HCEC 1CT (cell line): Measurements from ENCODE around the gene ROCK2.
"Not testable (repeated sequence)": the region's sequence is repeated elsewhere in the genome, so short reads cannot be mapped to it uniquely, and the experiment has no call there.

ENCODE experiments used
- DNase-seq: peaks from one replicate; pipeline ENCODE4 v3.0.0-alpha.2; 2017

Gene ROCK2

DNA sequence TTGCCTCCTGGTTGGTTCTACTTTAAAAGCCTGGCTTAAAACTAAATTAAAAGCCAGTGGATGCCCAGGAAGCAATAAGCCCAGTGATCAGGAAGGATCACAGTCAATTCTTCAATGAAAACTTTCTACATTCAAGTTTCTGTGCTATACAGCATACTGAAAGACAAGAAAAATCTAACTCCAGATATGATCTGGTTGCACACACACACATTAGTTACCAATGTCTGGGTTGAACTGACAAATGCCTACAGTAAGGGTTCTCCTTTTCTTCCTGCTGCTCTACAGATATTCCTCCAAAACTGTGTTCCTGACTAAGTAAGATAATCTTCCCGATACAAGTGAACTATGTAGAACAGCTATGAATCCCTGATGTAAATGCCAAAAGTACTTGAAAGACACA, 81.3 kb downstream of the ROCK2 start:
- no peak for DNase-seq

GRCh38 chr2:11262438-11262837, 82.0 kb downstream of the ROCK2 start:
- not testable (repeated sequence) for DNase-seq

GRCh38 chr2:11261564-11261963, 82.9 kb downstream of the ROCK2 start:
- DNase-seq, result not testable (repeated sequence)

DNA sequence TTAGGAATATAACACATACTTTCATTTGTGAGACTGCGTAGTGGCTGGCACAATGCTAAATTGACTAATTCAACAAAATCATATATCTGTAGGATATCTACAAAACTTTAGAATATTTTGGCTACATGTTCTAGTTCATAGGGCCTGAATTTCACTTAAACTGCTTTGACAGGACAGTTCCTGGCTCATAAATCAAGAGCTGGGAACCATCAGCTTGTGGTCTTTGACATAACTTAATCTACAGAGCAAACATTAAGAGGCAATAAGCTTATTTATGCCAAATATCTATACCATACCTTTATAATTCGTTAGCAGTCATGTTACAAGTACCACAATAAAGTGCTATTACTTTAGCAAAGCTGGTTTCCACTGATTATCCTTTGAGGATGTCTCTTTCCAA, 83.5 kb downstream of the ROCK2 start:
- DNase-seq, result no peak

DNA sequence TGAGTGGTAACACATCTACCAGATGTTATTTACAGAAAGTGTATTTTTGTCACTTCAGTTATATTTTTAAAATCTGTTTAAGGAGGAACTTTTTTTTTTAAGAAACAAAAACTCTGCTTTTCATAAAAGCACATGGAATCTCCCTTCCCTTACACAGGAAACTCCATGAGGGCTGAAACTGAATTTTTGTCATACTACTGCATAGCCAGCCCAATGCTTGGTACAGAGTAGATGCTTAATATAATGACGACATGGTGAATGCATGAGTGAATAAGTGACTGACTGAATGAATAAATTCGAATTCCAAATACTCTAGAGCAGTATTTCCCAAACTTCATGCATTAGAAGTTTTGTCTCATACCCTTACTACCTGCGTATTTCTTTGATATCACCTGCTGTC, 86.5 kb downstream of the ROCK2 start:
- no peak for DNase-seq

- DNase-seq, result no peak
Measured at GRCh38 chr2:11257078-11257477, 87.4 kb downstream of the ROCK2 start.

DNA sequence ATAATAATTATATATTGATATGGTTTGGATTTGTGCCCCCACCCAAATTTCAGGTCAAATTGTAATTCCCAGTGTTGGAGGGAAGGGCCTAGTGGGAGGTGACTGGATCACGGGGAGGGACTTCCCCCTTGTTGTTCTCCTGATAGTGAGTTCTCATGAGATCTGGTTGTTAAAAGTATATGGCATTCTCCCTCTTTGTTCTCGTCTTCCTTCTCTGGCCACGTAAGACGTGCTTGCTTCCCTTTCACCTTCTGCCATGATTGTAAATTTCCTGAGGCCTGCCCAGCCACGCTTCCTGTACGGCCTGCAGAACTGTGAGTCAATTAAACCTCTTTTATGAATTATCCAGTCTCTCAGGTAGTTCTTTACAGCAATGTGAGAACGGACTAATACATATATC, 88.3 kb downstream of the ROCK2 start:
- DNase-seq, result no peak

DNA sequence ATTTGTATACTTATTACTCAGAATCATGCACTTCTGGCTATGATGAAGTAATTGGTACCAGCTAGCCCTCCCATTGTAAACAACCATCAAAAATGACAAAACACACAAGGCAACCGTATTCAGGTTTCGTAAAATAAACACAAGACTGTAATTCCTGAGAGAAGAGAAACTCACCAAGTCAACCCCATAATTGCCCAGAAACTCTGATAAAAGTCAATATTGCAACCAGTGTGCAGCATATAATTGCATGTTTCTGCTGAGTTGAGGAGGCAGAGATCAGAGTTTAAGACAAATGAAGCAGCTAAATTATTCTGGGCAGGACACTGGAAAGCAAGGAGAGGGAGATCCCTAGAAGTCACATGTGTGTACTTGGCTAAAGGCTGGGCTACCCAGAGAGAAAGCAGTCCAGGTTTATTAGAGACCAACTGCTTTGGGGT, 90.3 kb downstream of the ROCK2 start:
- peak; percentile 51 for DNase-seq

DNA sequence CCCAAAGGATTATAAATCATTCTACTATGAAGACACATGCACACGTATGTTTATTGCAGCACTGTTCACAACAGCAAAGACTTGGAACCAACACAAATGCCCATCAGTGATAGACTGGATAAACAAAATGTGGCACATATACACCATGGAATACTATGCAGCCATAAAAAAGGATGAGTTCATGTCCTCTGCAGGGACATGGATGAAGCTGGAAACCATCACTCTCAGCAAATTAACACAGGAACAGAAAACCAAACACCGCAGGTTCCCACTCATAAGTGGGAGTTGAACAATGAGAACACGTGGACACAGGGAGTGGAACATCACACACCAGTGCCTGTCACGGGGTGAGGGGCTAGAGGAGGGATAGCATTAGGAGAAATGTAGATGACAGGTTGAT, 92.0 kb downstream of the ROCK2 start:
- DNase-seq, result not testable (repeated sequence)

- DNase-seq, result peak; percentile 8
Measured at GRCh38 chr2:11250400-11251196, 93.8 kb downstream of the ROCK2 start.

- no peak for DNase-seq
Measured at GRCh38 chr2:11245322-11245721, 99.1 kb downstream of the ROCK2 start.

DNA sequence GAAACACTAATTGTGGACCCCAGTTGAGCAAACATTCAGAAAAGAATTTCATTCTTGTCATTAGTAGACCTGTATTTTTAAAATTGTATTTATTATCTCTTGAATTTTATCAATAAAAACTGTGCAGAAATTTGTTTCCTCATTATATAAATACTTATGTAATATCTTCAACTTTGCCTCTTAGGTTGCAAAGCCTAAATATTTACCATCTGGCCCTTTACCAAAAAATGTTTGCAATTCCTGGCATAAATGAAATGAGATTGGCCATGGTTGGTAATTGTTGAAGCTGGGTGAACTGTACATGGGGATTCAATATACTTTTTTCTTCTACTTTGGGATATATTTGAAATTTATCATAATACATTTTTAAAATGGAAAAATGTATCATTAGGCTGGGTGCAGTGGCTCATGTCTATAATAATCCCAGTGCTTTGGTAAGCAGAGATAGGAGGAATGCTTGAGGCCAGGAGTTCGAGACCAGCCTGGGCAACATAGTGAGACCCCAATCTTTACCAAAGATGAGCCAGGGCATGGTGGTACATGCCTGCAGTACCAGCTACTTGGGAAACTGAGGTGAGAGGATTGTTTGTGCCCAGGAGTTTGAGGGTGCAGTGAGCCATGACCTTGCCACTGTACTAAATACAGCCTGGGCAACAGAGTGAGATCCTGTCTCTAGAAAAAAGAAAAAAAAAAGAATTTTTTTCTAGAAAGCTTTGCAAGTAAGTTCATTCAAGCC, 100.2 kb downstream of the ROCK2 start:
- DNase-seq, result no peak

DNA sequence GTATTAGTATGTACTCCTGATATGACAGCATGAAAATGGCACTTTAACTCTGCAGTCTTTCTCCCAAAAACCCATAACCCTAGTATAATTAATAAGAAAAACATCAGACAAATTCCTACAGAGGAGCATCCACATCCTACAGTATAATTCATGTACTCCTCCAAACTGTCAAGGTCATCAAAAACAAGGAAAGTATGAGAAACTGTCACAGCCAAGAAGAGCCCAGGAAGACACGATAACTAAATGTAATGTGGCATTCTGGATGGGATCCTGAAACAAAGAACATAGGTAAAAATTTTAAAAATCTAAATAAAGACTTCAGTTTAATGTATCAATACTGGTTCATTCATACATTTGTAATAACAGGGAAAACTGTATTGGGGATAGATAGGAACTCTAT, 100.9 kb downstream of the ROCK2 start:
- DNase-seq, result no peak

DNA sequence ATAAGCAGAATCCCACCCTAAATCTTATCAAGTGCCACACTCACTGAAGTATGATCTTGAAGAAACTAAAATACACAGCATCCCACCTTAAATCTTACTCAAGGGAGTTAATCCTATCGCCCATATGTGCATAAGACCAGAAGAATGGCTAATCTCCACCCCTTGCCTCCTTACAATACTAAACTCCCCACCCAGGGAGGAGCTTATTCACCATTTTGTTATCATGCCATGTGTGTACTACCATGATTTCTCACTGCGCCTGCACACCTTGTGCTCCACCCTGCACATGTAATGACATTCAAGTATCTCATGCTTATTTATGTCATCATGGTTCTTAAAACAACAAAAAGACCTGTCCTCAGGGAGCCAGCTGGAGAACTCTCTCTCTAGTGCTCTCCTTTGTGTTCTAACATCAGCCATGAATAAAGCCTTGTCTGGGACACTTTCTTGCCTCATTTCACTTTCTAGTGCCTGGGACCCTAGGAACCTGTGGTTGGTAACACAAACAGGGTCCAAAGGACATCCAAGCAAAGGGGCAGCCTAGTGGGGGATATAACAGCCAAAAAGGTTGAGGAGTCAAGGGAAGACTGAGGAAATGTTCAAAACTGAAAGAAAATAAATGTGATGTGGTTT, 101.8 kb downstream of the ROCK2 start:
- DNase-seq, result no peak

- DNase-seq, result no peak
Measured at GRCh38 chr2:11241412-11242203, 102.8 kb downstream of the ROCK2 start.

GRCh38 chr2:11239666-11240462, 104.6 kb downstream of the ROCK2 start:
- DNase-seq, result peak; percentile 24

DNA sequence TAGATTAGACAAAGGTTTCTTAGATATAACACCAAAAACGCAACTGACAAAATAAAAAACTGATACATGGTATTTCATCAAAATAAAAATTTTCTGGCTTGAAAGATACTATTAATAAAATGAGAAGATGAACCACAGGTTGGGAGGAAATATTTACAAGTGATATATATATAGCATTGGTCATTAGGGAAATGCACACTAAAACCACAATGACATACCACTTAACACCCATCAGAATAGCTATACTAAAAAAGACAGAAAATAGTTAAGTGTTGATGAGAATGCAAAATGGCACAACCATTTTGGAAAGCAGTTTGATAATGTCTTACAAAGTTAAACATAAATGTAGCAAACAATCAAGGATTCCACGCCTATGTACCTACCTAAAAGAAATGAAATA, 105.3 kb downstream of the ROCK2 start:
- DNase-seq, result no peak

DNA sequence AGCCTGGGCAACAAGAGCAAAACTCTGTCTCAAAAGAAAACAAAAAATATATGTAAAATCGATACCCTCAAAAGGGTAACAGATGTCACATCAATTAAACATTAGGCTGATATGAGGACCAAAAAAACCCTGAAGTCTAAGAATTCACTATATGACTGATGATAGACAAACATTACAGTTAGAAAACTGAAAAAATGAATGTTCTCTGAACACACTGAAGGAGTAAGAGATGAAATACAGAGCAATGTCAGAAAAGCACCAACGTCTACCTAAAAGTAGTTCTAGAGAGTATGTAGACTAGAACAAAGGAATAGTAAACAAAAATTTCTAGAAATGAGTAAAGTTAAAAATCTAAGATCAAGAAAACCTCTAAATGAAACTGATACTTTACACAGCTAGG, 107.3 kb downstream of the ROCK2 start:
- DNase-seq, result no peak

DNA sequence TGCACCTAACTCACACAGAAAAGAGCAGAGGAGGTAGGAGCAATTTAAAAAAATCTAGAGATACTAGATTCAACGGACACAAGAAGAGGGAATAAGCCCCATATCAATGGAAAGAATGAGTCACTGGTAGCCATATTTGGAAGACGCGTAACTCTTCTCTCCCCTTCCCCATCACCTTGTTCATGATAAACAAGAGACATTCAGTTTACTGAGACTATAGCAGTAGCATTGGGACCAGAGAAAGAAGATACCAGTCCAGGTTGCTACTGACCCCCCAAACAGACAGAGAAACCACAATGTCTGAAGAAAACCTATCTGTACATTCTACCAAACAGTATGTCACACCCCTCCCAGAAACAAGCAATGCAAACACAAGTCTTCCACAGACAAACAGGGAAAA, 108.1 kb downstream of the ROCK2 start:
- DNase-seq, result no peak

DNA sequence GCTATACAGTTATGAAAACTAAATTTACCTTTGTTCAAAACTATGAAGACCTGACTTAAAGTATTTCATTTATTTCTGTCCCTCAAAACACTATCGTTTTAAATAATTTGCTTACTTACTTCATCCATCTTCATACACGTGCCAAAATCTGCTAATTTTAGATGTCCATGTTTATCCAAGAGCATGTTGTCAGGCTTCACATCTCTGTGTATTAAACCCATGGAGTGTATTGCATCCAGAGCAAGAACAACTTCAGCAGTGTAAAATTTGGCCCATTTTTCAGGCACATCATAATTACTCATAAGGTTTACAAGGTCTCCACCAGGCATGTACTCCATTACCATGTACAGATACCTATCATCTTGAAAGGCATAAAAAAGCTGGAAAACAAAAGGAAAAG, 108.9 kb downstream of the ROCK2 start:
- no peak for DNase-seq

- peak; percentile 39 for DNase-seq
Measured at GRCh38 chr2:11234309-11234708, 110.1 kb downstream of the ROCK2 start.

DNA sequence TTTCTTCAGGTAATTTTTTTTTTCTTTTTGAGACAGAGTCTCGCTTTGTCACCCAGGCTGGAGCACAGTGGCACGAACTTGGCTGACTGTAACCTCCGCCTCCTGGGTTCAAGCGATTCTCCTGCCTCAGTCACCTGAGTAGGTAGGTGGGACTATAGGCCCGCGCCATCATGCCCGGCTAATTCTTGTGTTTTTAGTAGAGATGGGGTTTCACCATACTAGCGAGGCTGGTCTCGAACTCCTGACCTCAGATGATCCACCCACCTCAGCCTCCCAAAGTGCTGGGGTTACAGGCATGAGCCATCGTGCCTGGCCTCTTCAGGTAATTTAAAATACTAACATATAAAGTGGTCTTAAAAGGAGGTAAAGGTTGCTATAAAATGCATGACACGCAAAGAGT, 113.2 kb downstream of the ROCK2 start:
- not testable (repeated sequence) for DNase-seq
